K562 (cell line): ENCODE results near the gene C1orf122. TPM values are rescaled to one million over a fixed set of nuclear protein-coding genes. Genes with fewer than 3 reads are reported as not detected.

Experiments
- AFF4 ChIP-seq: sonication (generic); formaldehyde crosslinking; IDR thresholded peaks from 2 replicates; pipeline ENCODE4 v1.8.0; 2023; ENCODE audit warnings: mild to moderate bottlenecking, missing genetic modification reagents
- ATF1 ChIP-seq, 2 experiments: fragments of 450-650 bp in 1 of 2; IDR thresholded peaks; 2 replicates each; pipeline ENCODE4 v1.6.1; 2016; ENCODE audit warnings: missing compliant biosample characterization in 1 of 2, missing genetic modification characterization in 1 of 2
- DIDO1 ChIP-seq: fragments of 450-650 bp; IDR thresholded peaks from 2 replicates; pipeline ENCODE4 v1.6.1; 2016; ENCODE audit warnings: low read depth, missing biosample characterization, missing genetic modification characterization
- FOXA3 ChIP-seq, 2 experiments: fragments of 450-650 bp in 1 of 2; sonication (generic) in 1 of 2; formaldehyde crosslinking; IDR thresholded peaks in 1 of 2; conservative IDR thresholded peaks in 1 of 2; 2 replicates each; pipeline versions ENCODE4 v1.4.0 to v1.8.0; 2020 to 2022; ENCODE audit warnings: mild to moderate bottlenecking in 2 of 2, missing genetic modification reagents in 1 of 2
- GABPB2 ChIP-seq: fragments of 250-450 bp; sonication (Bioruptor Pico); conservative IDR thresholded peaks from 2 replicates; pipeline ENCODE4 v1.5.1; 2021; ENCODE audit warnings: mild to moderate bottlenecking
- KLF13 ChIP-seq: fragments of 450-650 bp; IDR thresholded peaks from 2 replicates; pipeline ENCODE4 v1.6.1; 2016; ENCODE audit warnings: missing genetic modification characterization, low read depth, mild to moderate bottlenecking, missing compliant biosample characterization, moderate library complexity, borderline replicate concordance
- MAFG ChIP-seq: fragments of 450-650 bp; conservative IDR thresholded peaks from 2 replicates; pipeline ENCODE4 v1.6.1; 2016; ENCODE audit warnings: missing genetic modification characterization, missing compliant biosample characterization
- MYNN ChIP-seq, 2 experiments: sonication (generic); formaldehyde crosslinking in 1 of 2; IDR thresholded peaks; 2 replicates each; pipeline versions ENCODE4 v1.5.0 to v1.6.1; 2016 to 2020; ENCODE audit warnings: antibody characterized with exemption in 1 of 2, missing genetic modification reagents in 1 of 2
- ZNF584 ChIP-seq: fragments of 200-800 bp; sonication (Bioruptor generic); IDR thresholded peaks from 2 replicates; pipeline ENCODE4 v1.6.1; 2016; ENCODE audit warnings: low read depth, mild to moderate bottlenecking, missing genetic modification characterization, missing compliant biosample characterization
- ZNF699 ChIP-seq: fragments of 250-450 bp; sonication (Bioruptor Pico); IDR thresholded peaks from 2 replicates; pipeline ENCODE4 v1.8.0; 2021; ENCODE audit warnings: mild to moderate bottlenecking, moderate library complexity; ENCODE audit not compliant: insufficient replicate concordance
- polyA plus RNA-seq, 8 experiments: library from polyadenylated mRNA; depleted of rRNA in 4 of 8; stranded (reverse) in 5 of 8; unstranded in 3 of 8; fragments of >200 nt; fragmentation: Nextera tagmentation in 2 of 8; fragmentation: Illumina TruSeq in 1 of 8; extraction: Ambion mirVana in 2 of 8; extraction: Trizol in 1 of 8; gene quantifications; 2 replicates each; pipeline versions ENCODE4 v1.2.1 to v1.2.3, GENCODE V29; 2011 to 2014; ENCODE audit warnings: inconsistent platforms in 1 of 8, missing spikeins in 1 of 8
- total RNA-seq, 7 experiments: library from RNA; depleted of rRNA in 6 of 7; stranded (reverse); fragments of >200 nt in 6 of 7; fragmentation: Illumina TruSeq in 2 of 7; extraction: Trizol in 2 of 7; gene quantifications; 2 replicates each; pipeline versions ENCODE4 v1.2.1 to v1.2.3, GENCODE V29; 2011 to 2021; ENCODE audit warnings: low replicate concordance in 1 of 7
- TF ChIP-seq, protein P1 (sequence below): fragments of 450-650 bp; IDR thresholded peaks from 2 replicates; pipeline ENCODE4 v1.6.1; 2016; ENCODE audit warnings: low read depth

C1orf122 gene
- total and polyA plus RNA-seq, 9 of the 15 experiments (the other 6 are each of a cell fraction or from before 2014, with no cell fraction given): 3.6 to 70.9 (median 17.3) TPM

DNA sequence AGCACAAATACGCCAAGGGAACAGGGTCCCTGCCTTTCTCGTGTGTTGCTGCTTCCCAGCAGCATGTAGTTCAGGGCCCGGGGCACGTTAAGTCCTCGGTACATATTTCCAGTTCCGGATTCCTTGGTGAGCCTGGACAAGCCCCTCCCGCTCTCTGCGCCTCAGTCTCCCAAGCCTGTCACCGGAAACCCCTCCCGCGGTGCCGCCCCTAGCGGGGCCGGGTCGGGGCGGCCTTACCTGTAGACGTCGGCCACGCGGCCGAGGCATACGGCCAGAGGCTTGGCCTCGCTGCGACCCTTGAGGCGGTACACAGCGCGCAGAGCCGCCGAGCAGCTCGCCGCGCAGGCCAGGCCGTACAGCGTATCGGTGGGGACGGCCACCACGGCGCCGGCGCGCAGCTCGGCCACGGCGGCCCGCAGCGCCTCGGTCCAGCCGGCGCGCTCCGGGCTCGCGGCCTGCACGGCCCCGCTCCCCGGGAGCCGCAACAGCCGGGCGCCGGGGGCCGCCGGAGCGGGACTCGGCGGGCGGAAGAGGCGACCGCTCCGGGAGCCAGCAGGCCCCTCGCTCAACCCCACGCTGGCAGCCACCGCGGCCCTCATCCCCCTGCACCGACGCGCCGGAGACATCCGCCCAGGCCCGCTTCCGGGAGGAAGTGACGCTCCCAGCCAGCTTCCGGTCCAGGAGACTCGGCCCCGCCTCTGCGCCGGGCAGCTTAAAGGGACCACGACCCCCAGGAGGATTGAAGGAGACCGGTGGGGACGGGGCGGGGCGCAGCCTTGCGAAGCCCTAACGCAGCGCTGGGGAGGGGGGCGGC, at the start of gene C1orf122, which contains the start of gene YRDC (continued):
- TF ChIP-seq, protein P1, sequence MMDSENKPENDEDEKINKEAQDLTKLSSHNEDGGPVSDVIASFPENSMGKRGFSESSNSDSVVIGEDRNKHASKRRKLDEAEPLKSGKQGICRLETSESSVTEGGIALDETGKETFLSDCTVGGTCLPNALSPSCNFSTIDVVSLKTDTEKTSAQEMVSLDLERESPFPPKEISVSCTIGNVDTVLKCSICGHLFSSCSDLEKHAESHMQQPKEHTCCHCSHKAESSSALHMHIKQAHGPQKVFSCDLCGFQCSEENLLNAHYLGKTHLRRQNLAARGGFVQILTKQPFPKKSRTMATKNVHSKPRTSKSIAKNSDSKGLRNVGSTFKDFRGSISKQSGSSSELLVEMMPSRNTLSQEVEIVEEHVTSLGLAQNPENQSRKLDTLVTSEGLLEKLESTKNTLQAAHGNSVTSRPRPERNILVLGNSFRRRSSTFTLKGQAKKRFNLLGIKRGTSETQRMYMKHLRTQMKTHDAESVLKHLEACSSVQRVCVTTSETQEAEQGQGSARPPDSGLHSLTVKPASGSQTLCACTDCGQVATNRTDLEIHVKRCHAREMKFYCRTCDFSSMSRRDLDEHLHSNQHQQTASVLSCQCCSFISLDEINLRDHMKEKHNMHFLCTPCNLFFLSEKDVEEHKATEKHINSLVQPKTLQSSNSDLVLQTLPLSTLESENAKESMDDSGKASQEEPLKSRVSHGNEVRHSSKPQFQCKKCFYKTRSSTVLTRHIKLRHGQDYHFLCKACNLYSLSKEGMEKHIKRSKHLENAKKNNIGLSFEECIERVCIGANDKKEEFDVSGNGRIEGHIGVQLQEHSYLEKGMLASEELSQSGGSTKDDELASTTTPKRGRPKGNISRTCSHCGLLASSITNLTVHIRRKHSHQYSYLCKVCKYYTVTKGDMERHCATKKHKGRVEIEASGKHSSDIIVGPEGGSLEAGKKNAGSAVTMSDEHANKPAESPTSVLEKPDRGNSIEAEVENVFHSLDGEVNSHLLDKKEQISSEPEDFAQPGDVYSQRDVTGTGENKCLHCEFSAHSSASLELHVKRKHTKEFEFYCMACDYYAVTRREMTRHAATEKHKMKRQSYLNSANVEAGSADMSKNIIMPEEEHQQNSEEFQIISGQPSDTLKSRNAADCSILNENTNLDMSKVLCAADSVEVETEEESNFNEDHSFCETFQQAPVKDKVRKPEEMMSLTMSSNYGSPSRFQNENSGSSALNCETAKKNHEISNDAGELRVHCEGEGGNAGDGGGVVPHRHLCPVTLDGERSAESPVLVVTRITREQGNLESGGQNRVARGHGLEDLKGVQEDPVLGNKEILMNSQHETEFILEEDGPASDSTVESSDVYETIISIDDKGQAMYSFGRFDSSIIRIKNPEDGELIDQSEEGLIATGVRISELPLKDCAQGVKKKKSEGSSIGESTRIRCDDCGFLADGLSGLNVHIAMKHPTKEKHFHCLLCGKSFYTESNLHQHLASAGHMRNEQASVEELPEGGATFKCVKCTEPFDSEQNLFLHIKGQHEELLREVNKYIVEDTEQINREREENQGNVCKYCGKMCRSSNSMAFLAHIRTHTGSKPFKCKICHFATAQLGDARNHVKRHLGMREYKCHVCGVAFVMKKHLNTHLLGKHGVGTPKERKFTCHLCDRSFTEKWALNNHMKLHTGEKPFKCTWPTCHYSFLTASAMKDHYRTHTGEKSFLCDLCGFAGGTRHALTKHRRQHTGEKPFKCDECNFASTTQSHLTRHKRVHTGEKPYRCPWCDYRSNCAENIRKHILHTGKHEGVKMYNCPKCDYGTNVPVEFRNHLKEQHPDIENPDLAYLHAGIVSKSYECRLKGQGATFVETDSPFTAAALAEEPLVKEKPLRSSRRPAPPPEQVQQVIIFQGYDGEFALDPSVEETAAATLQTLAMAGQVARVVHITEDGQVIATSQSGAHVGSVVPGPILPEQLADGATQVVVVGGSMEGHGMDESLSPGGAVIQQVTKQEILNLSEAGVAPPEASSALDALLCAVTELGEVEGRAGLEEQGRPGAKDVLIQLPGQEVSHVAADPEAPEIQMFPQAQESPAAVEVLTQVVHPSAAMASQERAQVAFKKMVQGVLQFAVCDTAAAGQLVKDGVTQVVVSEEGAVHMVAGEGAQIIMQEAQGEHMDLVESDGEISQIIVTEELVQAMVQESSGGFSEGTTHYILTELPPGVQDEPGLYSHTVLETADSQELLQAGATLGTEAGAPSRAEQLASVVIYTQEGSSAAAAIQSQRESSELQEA: no peak
- TF ChIP-seq ATF1 (CRISPR knock-in tag; IDR thresholded peaks at IDR 0.05): no peak
- TF ChIP-seq ATF1 (tag; IDR thresholded peaks at IDR 0.05): peak; percentile 83
- TF ChIP-seq GABPB2 (CRISPR knock-in tag): no peak
- no peak for TF ChIP-seq DIDO1 (tag)
- TF ChIP-seq MAFG (tag): no peak
- no peak for TF ChIP-seq AFF4
- TF ChIP-seq ZNF699 (CRISPR knock-in tag): no peak
- no peak for TF ChIP-seq MYNN (IDR thresholded peaks at IDR 0.05)
- TF ChIP-seq MYNN (CRISPR knock-in tag; IDR thresholded peaks at IDR 0.05): 0 out of 2 replicates have a peak, but pooled peaks have one; percentile 18
- no peak for TF ChIP-seq ZNF584 (CRISPR knock-in tag)
- no peak for TF ChIP-seq FOXA3 (CRISPR knock-in tag; conservative IDR thresholded peaks at IDR 0.05 in 1 of 2, IDR thresholded peaks at IDR 0.05 in 1 of 2)
- TF ChIP-seq KLF13: no peak
